Epithelial cell of proximal tubule (primary cell): Measurements from ENCODE around the gene RTF2. TPM values are rescaled to one million over a fixed set of nuclear protein-coding genes. Genes with fewer than 3 reads are reported as not detected.

ENCODE experiments used
- DNase-seq: peaks from one replicate; pipeline ENCODE4 v3.0.0-alpha.2; 2011; ENCODE audit warnings: low read depth
- H3K4me3 ChIP-seq: 2 replicates; pipeline ENCODE4 v1.5.1; 2011; ENCODE audit warnings: low read depth, mild to moderate bottlenecking, low read length
- CTCF ChIP-seq: conservative IDR thresholded peaks from 2 replicates; pipeline ENCODE4 v1.5.1; 2012; ENCODE audit warnings: low read depth, mild to moderate bottlenecking, low read length
- total RNA-seq: library from RNA; depleted of rRNA; stranded (reverse); fragments of >200 nt; gene quantifications from 2 replicates; pipeline ENCODE4 v1.2.3, GENCODE V29; 2015

Gene RTF2
- total RNA-seq, 1 donor from 2014 or later: 50.0 TPM

GRCh38 chr20:56429502-56429901 lies 38.9 kb upstream of the RTF2 start:
- DNase-seq: no peak
- TF ChIP-seq CTCF: no peak

GRCh38 chr20:56429941-56430340 lies 38.5 kb upstream of the RTF2 start:
- DNase-seq: no peak
- no peak for TF ChIP-seq CTCF
- no peak overlapping the region for H3K4me3 ChIP-seq

More at GRCh38 chr20:56429502-56429901, 38.9 kb upstream of the RTF2 start:
- H3K4me3 ChIP-seq: no peak overlapping the region

- no peak for DNase-seq
- no peak for TF ChIP-seq CTCF
- no peak overlapping the region for H3K4me3 ChIP-seq
Observed at GRCh38 chr20:56430461-56430860, 38.0 kb upstream of the RTF2 start.

GRCh38 chr20:56430957-56431356 lies 37.5 kb upstream of the RTF2 start:
- no peak for TF ChIP-seq CTCF
- no peak overlapping the region for H3K4me3 ChIP-seq
- DNase-seq: no peak

GRCh38 chr20:56431471-56431870 lies 37.0 kb upstream of the RTF2 start:
- DNase-seq: no peak
- no peak for TF ChIP-seq CTCF
- no peak overlapping the region for H3K4me3 ChIP-seq

- H3K4me3 ChIP-seq: no peak overlapping the region
- DNase-seq: no peak
- TF ChIP-seq CTCF: no peak
Observed at GRCh38 chr20:56433221-56433879, 35.1 kb upstream of the RTF2 start.

- no peak for TF ChIP-seq CTCF
- H3K4me3 ChIP-seq: no peak overlapping the region
- no peak for DNase-seq
Observed at GRCh38 chr20:56433880-56434255, 34.6 kb upstream of the RTF2 start.
